NCI-H774 (cell line): ENCODE results near the gene STARD6.
"Not testable (repeated sequence)": the region's sequence is repeated elsewhere in the genome, so short reads cannot be mapped to it uniquely, and the experiment has no call there.

Experiments
- DNase-seq: peaks from one replicate; lab custom pipeline; 2025; lab: John Stamatoyannopoulos, UW

STARD6 gene

DNA sequence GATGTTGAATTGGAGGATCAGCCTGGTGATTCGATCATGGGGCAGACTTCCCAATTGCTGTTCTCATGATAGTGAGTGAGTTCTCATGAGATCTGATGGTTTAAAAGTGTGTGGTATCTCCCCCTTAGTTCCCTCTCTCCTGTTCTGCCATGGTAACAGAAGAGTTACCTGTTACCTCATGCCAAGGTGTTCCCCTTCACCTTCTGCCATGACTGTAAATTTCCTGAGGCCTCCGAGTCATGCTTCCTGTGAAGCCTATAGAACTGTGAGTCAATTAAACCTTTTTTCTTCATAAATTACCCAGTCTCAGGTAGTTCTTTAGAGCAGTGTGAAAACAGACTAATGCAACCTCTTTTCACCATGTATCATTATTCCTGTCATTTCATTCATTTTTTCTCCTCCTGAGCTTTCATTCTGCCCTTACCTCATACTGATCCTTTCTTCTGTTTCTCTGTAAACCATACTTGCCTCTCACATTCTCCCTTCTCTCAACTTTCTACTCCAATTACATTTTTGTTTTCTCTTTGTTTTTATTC lies 22.0 kb downstream of the STARD6 start:
- no peak for DNase-seq

DNA sequence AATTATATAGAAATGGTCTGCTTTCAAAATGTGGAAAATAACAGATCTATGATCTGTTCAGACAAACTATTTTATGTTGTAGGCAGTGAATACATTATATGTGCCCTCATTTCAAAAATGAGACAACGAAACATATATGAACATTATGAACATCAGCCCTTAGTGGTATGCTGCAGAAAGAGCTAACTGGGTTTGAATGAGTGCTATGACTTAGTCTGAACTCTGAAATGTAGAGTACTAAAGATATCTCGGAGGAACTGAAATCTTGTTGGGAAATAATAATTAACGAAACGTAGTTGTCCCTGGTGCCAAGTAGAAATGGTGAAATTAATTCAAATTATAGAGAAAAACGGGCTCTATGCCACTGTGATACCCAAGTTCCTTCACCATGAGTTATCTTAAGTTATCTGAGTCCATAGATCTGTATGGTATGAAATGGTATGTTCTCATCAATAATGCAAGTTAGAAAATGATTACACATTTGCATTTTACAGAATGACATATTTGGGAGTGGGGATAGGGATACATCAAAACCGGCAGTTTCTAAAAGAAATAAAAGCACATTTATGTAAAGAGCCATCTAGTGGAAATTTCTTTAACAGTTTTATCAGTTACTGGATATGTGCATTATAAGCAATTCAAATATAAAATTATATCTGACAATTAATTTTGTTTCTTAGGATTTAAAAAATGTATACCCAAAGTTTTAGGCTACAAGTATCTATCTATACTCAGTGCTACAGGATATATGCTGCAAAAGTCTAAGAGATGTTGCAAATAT lies 26.7 kb downstream of the STARD6 start:
- DNase-seq: no peak

DNA sequence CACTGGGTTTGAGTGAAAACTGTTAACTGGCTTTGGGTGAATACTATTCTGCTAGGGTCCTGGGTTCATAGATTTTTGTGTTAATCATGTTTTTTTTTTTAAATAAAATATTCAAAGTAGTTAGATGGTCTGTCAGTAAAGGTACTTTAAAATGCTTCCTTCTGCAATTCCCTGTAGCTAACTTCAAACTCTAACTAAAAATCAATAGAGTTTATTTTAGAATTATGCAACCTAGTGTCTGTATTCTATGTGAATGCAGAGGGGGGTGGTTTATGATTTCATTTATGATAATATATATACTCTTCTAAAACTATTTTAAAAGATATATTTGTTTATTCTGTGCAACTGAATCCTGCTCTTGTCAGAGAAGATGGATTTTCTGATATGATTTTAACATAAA lies 27.9 kb downstream of the STARD6 start:
- DNase-seq: no peak

DNA sequence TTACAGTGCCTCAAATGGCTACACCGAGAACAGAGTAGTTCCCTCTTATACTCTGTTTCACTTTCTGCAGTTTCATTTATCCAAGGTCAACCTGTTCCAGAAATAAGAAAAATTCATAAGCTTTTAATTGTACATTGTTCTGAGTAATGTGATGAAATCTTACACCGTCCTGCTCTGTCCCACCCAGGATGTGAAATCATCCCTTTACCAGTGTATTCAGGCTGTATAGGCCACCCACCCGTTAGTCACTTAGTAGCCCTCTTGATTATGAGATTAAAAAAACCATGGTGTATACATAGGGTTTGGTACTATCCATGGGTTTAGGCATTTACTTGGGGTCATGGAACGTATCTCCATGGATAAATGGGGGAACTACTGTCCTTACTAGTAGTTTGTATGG lies 29.8 kb downstream of the STARD6 start:
- no peak for DNase-seq

DNA sequence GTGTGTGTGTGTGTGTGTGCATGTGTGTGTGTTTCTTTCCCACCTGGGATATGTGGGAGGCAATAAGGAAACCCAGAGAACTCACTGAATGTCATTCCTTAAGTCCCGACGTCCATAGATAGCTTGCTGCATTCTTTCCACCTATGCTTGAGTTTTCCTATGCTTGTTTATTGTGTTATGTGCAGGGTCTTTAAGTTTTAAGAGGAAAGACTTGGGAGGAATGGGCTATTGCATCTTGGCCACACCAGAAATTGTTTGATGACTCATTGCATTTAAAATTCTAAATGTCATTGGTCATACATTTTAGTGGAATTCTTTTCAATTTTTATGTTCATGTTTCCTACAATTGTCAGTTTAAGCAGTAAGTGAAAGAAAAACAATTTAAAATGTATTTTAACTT lies 33.7 kb downstream of the STARD6 start:
- no peak for DNase-seq

DNA sequence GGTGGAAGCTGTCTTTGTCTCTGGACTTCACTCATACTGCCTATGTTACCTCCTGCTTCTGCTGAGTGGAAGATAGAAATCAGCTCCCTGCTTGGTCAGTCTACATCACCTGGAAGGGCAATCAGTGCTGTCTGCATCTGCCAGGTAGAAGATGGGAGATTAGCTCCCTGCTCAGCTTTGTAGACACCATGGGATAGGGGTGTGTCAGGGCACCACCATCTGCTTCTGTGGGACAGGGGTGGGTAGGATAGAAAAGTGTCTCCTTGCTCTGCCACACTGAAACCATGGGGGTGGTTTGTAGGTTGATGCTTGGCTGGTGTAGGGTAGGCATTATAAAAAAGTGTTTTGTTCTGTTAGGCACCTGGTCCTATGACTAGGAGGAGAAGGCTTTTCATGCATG lies 34.1 kb downstream of the STARD6 start:
- no peak for DNase-seq

DNA sequence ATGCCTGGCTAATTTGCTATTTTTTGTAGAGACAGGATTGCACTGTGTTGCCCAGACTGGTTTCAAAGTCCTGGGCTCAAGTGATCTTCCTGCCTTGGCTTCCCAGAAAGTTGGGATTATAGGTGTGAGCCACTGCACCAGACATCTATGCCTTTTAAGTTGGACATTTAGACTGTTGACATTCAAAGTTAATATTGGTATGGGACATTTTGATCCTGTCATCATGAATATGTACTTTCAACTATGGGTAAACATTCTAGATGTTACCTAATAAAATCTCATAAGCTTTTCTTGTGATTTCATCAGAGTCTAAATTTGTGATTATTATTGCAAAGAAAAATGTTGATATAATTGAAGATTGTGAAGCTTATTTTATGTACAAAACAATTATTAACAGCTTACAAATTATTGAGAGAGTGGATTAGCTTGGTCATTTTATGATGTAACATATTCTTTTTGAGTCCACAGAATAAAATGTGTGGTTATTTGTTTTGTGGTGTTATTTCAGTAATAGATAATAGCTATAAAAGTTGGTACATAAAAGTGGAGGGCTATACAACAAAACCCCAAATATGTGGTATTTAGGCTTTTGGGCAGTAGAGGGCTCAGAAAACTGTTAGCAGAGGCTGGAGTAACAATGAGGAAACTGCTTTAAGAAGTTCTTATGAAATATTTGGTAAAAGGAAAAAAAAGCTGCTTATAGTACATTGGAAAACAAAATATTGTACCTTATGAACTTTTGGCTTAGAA lies 41.4 kb downstream of the STARD6 start:
- no peak for DNase-seq

DNA sequence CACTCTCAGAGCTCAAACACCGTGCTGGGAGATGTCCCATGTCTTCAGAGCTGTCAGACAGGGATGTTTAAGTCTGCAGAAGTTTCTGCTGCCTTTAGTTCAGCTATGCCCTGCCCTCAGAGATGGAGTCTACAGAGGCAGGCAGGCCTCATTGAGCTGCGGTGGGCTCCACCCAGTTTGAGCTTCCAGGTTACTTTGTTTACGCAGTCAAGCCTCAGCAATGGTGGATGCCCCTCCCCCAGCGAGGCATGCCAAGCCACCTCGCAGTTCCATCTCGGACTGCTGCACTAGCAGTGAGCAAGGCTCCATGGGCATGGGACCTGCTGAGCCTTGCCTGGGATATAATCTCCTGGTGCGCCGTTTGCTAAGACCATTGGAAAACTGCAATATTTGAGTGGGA lies 48.1 kb downstream of the STARD6 start:
- not testable (repeated sequence) for DNase-seq

DNA sequence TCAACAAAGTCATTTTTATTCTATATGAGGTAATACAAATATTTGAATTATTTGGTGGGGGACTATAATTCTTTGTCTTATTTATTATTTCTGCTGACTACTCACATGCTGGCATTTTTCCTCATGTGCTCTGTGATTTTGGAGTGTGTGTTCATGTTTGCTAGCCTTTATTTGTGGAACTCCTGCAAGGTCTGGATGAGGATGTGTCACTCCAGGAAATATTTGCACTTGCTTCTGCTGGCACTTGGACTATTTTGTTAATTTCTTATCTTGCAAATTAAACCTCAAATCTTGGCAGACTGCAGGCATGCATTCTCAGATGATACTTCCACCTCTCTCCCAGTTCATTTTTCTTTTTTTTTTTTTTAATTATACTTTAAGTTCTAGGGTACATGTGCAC lies 54.2 kb downstream of the STARD6 start:
- no peak for DNase-seq

DNA sequence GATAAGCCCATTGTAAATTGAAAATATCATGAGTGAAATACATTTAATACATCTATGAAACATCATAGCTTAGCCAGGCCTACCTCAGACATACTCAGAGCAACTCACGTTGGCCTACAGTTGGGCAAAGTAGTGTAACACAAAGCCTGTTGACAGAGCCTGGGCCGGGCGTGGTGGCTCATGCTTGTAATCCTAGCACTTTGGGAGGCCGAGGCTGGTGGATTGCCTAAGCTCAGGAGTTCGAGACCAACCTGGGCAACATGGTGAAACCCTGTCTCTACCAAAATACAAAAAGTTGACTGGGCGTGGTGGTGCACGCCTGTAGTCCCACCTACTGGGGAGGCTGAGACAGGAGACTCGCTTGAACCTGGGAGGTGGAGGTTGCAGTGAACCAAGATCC lies 58.7 kb downstream of the STARD6 start:
- DNase-seq: not testable (repeated sequence)

DNA sequence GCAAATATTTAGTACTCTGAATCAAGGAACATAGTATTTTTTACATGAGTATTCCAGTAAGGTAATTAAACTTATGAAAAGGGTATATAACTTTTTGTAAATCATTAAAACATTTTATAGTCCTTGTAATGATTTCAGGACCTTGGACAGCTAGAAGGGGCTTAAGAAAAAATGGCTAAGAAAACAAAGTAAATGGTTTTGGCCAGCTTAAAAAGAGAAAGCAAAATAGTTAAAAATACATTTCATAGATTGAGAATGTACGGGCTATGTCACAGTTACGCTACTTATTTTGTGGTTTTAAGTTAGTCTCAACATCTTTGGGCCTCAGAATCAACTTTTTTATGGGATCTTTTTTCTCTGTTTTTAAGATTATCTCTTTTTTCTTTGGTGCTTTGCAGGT lies 61.6 kb downstream of the STARD6 start:
- DNase-seq: no peak

DNA sequence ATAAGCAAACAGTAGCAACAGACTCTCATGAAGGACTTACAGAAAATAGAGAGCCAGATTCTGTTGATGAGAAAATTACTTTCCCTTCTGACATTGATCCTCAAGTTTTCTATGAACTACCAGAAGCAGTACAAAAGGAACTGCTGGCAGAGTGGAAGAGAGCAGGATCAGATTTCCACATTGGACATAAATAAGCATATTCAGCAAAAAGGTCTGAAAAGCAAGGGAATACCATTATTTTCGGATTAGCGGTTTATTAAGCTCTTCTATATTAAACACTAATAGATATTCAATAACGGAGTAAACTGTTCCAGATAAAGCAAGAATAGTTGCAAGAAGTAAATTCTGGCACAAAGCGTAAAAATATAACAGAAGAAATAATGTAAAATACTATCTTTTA lies 63.4 kb downstream of the STARD6 start:
- DNase-seq: no peak

DNA sequence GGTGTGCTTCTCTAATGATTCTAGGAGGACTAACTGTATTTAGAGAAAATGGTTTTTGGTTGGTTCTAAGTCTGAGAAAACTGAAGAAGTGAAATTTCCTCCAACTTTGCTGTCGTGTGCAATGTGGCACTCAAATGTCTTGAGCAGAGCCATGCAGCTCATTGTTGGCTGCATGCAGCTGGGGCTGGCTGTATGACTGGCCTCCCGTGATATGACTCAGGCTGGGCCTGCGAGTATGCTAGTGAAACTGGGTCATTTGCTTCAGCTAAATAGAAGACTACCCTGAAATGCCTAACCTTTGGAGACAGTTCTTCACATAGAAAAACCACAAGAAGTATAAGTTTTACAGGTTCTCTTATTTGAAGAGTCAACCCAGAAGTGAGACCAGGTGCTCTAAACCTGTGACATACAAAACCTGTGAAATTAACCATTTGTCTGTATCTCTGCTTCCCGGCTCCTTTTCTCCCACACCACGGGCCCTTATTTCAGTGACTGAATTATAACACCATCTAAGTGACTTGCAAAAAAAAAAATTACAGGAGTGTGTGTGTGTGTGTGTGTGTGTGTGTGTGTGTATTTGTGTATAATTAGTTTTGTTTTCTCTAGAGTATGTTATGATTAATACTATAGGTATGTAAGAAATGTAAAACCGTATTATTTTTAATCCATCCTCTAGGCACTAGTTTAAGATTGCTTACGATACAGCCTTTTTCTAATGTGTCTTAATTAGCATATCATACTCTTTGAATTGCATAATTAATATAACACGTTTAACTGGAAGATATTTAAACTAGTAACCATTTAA lies 72.5 kb downstream of the STARD6 start:
- DNase-seq: no peak

DNA sequence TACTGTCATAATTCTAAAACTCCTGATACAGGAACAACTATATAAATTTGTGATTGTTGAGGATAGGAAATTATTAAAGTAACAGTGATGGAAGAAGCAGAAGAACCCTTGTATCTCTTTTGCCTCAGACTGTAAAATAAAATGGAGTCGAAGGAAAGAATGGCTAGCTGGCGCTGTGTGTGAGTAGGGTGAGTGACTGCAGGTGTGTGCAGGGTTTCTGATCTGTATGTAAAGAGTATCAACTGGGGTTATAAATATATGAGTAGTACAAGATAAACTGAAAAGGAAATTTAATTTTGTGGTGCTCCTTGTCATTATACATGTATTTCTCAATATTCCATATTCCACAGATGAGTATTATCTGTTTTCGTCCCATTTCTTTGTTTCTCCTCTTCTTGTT lies 73.1 kb downstream of the STARD6 start:
- DNase-seq: no peak

DNA sequence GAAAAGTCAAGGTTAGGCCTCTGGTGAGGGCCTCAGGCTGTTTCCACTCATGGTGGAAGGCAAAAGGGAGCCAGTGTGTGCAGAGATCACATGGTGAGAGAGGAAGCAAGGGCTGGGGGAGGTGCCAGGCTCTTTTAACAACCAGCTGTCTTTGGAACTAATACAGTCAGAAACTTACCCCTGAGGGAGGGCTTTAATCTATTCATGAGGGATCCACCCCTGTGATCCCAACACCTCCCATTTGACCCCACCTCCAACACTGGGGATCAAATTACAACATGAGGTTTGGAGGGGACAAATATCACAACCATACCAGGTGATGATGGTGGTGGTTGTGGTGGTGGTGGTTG lies 77.5 kb downstream of the STARD6 start:
- no peak for DNase-seq

DNA sequence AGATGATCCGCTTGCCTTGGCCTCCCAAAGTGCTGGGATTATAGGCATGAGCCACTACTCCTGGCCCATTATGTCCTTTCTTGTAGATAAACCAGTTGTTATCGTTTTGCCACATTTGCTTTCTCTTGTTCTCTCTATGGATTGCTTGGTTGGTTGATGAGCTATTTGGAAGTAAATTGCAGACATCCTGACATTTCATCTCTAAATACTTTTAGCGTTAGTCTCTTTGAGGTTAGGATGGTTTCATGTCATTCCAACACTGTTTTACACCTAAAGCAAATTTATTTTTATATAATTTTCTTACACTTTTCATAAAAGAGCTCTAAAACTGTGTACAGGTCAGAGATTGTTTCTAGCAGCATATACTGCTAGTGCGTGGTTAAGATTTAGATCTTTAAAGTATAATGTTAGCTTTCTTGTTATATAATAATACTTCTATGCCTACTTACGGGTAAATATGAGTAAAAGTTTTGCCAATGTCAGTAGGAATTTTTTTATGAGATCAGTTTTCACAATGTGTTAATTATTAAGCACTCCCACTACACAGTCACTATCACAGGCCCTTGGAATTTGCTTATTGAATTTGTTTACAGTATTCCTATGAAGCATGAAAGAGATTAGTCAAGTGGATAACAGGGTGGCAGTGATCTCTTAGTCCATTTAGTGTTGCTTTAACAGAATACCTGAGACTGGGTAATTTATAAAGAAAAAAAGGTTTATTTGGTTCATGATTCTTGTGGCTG lies 78.0 kb downstream of the STARD6 start:
- no peak for DNase-seq

DNA sequence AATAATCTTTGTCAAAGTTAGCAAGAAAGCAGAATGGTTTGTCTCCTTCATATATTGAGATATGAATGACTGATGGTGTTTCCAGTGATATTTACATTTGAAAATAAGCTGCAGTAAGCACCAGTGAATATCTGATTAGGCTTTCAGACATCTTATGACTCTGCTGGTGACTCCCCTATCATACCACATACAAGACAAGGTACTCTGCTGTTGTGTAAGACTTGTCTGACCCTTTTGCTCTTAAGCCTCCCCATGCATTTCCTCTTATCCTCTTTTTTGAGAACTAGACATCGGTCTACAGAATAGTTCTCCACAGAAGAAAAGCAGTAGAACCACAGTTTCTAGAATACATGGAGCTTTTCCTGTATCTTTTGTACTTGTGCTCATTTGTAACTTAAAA lies 79.0 kb downstream of the STARD6 start:
- DNase-seq: no peak

DNA sequence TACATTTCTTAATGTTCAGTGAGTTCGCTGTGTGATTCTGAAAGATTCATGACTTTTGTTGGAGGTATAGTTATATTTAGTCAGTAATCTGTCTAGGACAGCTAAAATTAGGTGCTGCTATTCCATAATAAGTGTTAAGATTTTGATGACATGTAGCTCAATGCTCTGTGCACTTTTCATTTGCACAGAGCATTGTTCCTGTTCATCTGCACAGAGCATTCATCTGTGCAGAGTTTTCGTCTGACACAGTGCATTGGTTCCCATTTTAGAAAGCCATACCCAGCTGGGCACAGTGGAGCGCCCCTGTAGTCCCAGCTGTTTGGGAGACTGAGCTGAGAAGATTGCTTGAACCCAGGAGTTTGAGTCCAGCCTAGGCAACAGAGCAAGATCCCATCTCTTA lies 79.8 kb downstream of the STARD6 start:
- no peak for DNase-seq
